ENCODE results near the gene ZNF649.

ZNF649 gene

DNA sequence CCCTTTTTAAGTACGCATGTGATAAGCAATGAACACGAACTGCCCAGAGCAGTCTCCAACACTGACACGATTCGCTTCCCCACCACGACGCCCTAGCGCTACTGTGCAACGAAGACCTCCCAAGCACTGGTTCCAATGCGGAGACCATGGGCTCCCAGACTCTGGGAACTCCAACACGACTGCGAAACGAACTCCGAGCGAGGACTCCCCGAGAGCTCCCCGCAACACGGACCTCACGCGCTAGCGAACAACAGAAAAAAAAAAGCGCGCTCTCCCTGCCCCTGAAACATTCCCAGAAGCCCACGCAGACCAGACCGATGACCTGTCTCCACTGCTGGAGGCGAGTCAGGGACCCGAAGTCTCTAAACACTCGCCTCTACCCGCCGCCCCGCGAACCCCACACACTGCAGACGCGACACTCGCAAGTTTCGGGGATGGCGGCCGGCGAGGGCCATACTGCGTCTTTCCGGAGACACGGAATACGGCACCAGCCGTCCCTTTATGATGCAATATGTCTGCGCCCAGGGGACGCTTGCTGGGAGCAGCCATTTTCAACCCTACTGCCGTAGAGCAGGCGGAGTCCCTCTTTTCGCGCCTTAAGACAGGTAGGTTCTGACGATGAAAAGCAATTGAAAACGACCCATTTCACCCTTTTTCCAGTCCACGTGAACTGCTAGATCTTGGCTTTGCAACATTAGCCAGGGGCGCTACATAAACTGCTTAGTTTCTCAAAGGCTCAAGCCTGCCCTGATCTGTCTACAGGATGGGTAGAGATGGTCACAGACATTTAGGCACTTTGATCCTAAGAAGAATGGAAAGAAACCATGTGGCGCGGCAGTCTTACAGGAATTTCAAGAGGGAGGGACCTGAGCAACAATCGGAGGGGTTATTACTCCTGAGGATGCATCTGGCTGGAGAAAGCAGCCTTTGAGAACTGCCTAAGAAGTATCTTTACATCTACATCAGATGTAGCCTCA, 17.0 kb downstream of the ZNF649 start, which contains the start of gene ZNF577:
TSS of gene ZNF577 (minus strand) at position 430 of the 977 bp plus-strand sequence. CDS start 7,569 bp downstream, outside the sequence.
- DNase-seq = no peak

GRCh38 chr19:51884713-51885112, 20.1 kb downstream of the ZNF649 start:
- no peak for DNase-seq

- DNase-seq = no peak
These were observed 22.3 kb downstream of the ZNF649 start for GRCh38 chr19:51882518-51882917.

GRCh38 chr19:51873097-51873496, 31.7 kb downstream of the ZNF649 start:
- DNase-seq = no peak

DNA sequence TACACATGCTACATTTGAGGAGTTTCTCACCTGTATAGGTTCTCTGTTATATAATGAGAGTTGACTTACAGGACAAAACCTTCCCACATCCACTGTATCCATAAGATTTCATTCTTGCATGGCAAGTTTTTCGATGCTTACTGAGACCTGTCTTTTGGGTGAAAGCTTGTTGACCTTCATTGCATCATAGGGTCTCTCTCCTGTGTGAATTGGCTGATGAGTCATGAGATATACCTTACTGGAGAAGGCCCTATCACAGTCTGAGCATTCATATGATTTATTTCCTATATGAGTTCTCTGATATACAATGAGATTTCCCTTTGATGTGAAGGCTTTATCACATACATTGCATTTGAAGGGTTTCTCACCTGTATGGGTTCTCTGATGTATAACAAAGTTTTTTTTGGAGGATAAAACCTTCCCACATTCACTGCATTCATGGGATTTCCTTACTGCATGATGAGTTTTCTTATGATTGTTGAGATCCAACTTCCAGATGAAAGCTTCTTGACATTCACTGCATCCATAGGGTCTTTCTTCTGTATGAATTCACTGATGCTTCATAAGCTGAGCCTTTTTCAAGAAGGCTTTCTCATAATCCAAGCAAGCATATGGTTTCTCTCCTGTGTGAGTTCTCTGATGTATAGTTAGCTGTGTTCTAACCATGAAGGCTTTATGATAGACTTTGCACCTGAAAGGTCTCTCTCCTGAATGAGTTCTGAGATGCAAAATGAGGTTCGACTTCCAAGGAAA, 42.8 kb downstream of the ZNF649 start:
- DNase-seq = no peak

Measured in NCI-H1048 (cell line).